Osteocyte (in vitro differentiated cells): ENCODE data around the gene NDP. TPM values are rescaled to one million over a fixed set of nuclear protein-coding genes. Genes with fewer than 3 reads are reported as not detected.

Experiments
- DNase-seq: peaks from one replicate; pipeline ENCODE4 v3.0.0; 2021; ENCODE audit warnings: mixed read lengths; ENCODE audit not compliant: unreplicated experiment; ENCODE audit errors: extremely low spot score
- H3K27ac Mint-ChIP-seq: one replicate; pipeline ENCODE4 v1.8.0; 2021; ENCODE audit warnings: mild to moderate bottlenecking, mixed read lengths; ENCODE audit not compliant: unreplicated experiment
- H3K27me3 Mint-ChIP-seq: one replicate; pipeline ENCODE4 v1.8.0; 2021; ENCODE audit warnings: mixed read lengths; ENCODE audit not compliant: unreplicated experiment
- H3K36me3 Mint-ChIP-seq: one replicate; pipeline ENCODE4 v1.8.0; 2021; ENCODE audit warnings: mixed read lengths; ENCODE audit not compliant: unreplicated experiment
- H3K4me1 Mint-ChIP-seq: one replicate; pipeline ENCODE4 v1.8.0; 2021; ENCODE audit warnings: mixed read lengths; ENCODE audit not compliant: unreplicated experiment
- H3K4me3 Mint-ChIP-seq: one replicate; pipeline ENCODE4 v1.8.0; 2021; ENCODE audit warnings: mild to moderate bottlenecking, moderate library complexity, mixed read lengths; ENCODE audit not compliant: unreplicated experiment
- H3K9me3 Mint-ChIP-seq: one replicate; pipeline ENCODE4 v1.8.0; 2021; ENCODE audit warnings: mixed read lengths; ENCODE audit not compliant: unreplicated experiment
- total RNA-seq: library from RNA; stranded (reverse); gene quantifications from 2 replicates; pipeline ENCODE4 v1.2.1, GENCODE V29; 2021
- TF ChIP-seq, protein P1 (sequence below): fragments of 200-600 bp; sonication (generic); IDR thresholded peaks from 2 replicates; pipeline ENCODE4 v1.5.0; 2021; ENCODE audit warnings: antibody characterized with exemption, mild to moderate bottlenecking, moderate library complexity

The NDP gene
- total RNA-seq, 1 donor from 2014 or later, result not detected

- Mint-ChIP-seq H3K4me1 (no peaks in the 10 kb centered on the region), H3K4me3 (no peak overlapping the region), H3K27me3 (no peaks in the 10 kb centered on the region), H3K36me3 (no peaks in the 10 kb centered on the region), H3K27ac (no peak overlapping the region), H3K9me3 (peaks cover 14% of the 10 kb centered on the region)
- TF ChIP-seq, protein P1, sequence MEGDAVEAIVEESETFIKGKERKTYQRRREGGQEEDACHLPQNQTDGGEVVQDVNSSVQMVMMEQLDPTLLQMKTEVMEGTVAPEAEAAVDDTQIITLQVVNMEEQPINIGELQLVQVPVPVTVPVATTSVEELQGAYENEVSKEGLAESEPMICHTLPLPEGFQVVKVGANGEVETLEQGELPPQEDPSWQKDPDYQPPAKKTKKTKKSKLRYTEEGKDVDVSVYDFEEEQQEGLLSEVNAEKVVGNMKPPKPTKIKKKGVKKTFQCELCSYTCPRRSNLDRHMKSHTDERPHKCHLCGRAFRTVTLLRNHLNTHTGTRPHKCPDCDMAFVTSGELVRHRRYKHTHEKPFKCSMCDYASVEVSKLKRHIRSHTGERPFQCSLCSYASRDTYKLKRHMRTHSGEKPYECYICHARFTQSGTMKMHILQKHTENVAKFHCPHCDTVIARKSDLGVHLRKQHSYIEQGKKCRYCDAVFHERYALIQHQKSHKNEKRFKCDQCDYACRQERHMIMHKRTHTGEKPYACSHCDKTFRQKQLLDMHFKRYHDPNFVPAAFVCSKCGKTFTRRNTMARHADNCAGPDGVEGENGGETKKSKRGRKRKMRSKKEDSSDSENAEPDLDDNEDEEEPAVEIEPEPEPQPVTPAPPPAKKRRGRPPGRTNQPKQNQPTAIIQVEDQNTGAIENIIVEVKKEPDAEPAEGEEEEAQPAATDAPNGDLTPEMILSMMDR, result no peak
- no peak for DNase-seq
Measured at GRCh38 chrX:44003975-44004374, 30.8 kb upstream of the NDP start.

DNA sequence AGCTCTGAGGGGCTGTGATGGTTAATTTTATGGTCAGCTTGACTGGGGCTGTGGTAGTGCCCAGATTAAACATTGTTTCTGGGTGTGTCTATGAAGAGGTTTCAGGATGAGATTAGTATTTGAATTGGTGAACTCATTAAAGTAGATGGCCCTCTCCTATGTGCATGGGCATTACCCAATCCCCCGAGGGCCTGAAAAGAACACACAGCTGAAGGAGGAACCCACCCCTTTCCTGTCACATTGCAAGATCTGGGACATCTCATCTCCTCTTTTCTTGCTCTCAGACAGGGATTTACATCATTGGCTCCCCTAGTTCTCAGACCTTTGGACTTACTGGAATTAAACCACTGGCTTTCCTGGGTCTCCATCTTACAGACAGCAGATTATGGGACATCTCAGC is 29.4 kb upstream of the NDP start:
- Mint-ChIP-seq H3K27ac (no peak overlapping the region), H3K4me1 (no peaks in the 10 kb centered on the region), H3K27me3 (no peaks in the 10 kb centered on the region), H3K9me3 (peaks cover 6% of the 10 kb centered on the region), H3K4me3 (no peak overlapping the region), H3K36me3 (no peaks in the 10 kb centered on the region)
- no peak for DNase-seq
- TF ChIP-seq, protein P1, result no peak

DNA sequence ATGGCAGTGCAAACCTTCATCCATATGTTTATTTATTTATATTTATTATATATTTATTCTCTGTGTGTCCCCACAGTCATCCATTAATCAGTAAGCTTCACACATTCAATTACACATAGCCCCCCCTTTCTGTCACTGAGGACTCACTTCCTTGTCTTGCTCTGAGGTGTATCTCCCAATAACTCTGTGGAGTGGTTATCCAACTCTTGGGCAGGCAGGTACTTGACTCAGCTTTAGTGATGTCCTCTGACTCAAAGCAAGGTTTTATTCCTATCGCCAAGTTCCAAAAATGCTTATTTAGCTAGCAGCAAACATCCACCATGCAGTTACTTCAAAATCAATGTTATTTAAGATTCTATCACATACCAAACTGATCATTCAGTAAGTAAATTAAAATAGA is 25.2 kb upstream of the NDP start:
- DNase-seq, result no peak
- Mint-ChIP-seq H3K36me3 (no peaks in the 10 kb centered on the region), H3K4me3 (no peak overlapping the region), H3K27me3 (no peaks in the 10 kb centered on the region), H3K4me1 (no peaks in the 10 kb centered on the region), H3K9me3 (peaks cover 6% of the 10 kb centered on the region), H3K27ac (no peak overlapping the region)
- TF ChIP-seq, protein P1, result no peak

DNA sequence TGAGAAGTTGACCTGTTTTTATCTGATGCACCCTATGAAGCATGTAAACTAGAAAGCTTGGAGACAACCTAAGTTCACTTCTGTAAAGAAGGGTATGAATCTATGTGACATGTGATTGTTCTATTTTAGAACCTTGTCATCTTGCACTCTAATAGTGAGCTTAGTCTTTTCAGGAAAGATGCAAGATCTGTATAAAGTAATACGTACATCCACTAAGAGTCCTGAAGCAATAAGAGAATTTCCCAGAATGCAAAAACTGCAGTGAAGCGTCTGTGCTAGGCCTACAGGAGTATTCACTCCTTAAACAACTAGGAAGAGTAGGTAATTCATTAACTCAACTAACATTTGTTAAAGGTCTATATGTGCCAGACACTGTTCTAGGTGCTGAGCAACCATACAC is 23.3 kb upstream of the NDP start:
- Mint-ChIP-seq H3K27me3 (no peaks in the 10 kb centered on the region), H3K36me3 (no peaks in the 10 kb centered on the region), H3K9me3 (peaks cover 9% of the 10 kb centered on the region), H3K4me1 (no peaks in the 10 kb centered on the region), H3K27ac (no peak overlapping the region), H3K4me3 (no peak overlapping the region)
- no peak for DNase-seq
- TF ChIP-seq, protein P1, result no peak

GRCh38 chrX:43986083-43986482 is 12.9 kb upstream of the NDP start:
- no peak for DNase-seq
- Mint-ChIP-seq H3K27me3 (no peaks in the 10 kb centered on the region), H3K4me3 (no peak overlapping the region), H3K36me3 (no peaks in the 10 kb centered on the region), H3K27ac (no peak overlapping the region), H3K9me3 (peaks cover 24% of the 10 kb centered on the region), H3K4me1 (no peaks in the 10 kb centered on the region)
- TF ChIP-seq, protein P1, result no peak
